Astrocyte of the spinal cord (primary cell): ENCODE data around the gene MYL12B.

Source experiments
- DNase-seq: peaks from one replicate; pipeline ENCODE4 v3.0.0; 2011; ENCODE audit warnings: low read depth, low spot score
- H3K4me3 ChIP-seq: 2 replicates; pipeline ENCODE4 v1.5.1; 2011; ENCODE audit warnings: low read depth, mild to moderate bottlenecking, low read length, moderate library complexity
- in situ Hi-C: cut with HindIII; loops from 2 replicates; pipeline ENCODE4 v1.10.0; 2017; ENCODE audit warnings: low sequenced_read_pairs
- TF ChIP-seq, protein P1 (sequence below): IDR thresholded peaks from 2 replicates; pipeline ENCODE4 v1.5.1; 2012; ENCODE audit warnings: low read depth, mild to moderate bottlenecking, low read length, inconsistent platforms

Gene MYL12B

DNA sequence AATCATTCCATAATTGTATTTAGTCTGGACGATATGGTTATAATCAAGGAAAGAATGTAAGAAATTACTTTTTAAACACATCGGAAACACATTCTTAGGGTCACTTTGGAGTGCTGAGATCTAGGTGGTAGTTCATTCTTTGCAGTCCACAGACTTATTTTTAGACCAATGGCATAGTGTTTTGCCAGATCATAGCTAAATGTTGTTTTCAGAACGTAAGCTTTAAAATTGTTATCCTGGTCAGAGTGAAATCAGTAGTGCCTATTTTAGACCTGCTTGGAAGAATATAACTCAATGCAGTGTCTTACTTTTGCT, 10.0 kb upstream of the MYL12B start:
- in situ Hi-C loops: no loop called here
- DNase-seq: no peak
- no peak overlapping the region for H3K4me3 ChIP-seq
- TF ChIP-seq, protein P1, sequence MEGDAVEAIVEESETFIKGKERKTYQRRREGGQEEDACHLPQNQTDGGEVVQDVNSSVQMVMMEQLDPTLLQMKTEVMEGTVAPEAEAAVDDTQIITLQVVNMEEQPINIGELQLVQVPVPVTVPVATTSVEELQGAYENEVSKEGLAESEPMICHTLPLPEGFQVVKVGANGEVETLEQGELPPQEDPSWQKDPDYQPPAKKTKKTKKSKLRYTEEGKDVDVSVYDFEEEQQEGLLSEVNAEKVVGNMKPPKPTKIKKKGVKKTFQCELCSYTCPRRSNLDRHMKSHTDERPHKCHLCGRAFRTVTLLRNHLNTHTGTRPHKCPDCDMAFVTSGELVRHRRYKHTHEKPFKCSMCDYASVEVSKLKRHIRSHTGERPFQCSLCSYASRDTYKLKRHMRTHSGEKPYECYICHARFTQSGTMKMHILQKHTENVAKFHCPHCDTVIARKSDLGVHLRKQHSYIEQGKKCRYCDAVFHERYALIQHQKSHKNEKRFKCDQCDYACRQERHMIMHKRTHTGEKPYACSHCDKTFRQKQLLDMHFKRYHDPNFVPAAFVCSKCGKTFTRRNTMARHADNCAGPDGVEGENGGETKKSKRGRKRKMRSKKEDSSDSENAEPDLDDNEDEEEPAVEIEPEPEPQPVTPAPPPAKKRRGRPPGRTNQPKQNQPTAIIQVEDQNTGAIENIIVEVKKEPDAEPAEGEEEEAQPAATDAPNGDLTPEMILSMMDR: no peak

DNA sequence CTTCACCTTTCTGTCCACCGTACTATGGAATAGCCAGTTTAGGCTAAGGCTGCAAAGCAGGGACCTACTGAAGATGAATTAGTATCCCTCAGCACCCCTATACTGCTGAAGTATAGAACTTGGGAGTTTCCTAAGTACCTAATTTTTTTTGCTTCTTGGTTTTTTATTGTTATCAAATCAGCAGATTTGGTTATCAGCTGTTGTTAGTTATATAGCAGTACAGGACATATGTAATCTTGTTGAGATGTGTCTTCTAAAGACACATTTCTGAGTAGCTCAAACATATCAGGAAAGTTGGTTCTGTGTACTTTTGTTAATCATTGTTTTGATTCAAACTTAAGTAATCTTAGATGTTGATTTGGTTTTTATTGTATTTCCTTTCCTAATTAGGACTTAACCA, 9.1 kb upstream of the MYL12B start:
- no peak for DNase-seq
- in situ Hi-C loops: no loop called here
- no peak overlapping the region for H3K4me3 ChIP-seq
- TF ChIP-seq, protein P1: no peak

DNA sequence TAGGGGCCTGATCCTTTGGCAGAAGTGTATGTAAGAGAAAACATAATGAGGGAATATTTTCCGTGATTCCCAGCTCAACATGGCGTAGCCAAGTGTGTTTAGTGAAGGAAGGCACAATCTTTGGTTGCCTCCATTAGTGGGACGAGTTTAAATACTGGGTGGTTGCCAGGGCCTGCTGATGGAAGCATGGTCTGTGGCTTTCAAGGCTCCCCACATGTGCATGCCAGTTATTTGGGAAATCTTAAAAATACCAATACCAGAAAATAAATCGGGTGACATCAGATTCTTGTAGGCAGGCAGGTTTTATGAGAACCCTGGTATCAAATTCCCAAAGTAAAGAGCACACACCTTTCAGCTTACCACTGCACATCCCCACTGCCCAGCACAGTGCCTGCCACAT, 7.2 kb upstream of the MYL12B start:
- TF ChIP-seq, protein P1: no peak
- DNase-seq: no peak
- in situ Hi-C loops: no loop called here
- H3K4me3 ChIP-seq: no peak overlapping the region

DNA sequence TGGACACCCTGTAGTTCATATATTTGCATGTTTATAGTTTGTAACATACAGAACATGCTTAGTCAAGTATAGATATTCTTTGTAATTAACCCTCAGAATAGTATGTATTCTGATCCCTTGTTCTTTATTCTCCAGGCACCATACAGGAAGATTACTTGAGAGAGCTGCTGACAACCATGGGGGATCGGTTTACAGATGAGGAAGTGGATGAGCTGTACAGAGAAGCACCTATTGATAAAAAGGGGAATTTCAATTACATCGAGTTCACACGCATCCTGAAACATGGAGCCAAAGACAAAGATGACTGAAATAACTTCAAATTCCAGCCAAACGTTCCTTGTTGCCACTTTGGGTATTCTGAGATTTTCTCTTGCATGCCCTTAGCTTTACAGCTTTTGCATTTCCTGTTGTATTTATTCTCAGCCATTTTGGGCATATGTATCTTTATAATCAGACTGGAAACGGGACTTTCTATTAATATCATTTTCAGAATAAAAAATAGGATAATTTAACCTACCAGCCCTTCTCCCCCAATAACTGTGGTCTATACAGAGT, 6.2 kb upstream of the MYL12B start:
- in situ Hi-C loops: no loop called here

DNA sequence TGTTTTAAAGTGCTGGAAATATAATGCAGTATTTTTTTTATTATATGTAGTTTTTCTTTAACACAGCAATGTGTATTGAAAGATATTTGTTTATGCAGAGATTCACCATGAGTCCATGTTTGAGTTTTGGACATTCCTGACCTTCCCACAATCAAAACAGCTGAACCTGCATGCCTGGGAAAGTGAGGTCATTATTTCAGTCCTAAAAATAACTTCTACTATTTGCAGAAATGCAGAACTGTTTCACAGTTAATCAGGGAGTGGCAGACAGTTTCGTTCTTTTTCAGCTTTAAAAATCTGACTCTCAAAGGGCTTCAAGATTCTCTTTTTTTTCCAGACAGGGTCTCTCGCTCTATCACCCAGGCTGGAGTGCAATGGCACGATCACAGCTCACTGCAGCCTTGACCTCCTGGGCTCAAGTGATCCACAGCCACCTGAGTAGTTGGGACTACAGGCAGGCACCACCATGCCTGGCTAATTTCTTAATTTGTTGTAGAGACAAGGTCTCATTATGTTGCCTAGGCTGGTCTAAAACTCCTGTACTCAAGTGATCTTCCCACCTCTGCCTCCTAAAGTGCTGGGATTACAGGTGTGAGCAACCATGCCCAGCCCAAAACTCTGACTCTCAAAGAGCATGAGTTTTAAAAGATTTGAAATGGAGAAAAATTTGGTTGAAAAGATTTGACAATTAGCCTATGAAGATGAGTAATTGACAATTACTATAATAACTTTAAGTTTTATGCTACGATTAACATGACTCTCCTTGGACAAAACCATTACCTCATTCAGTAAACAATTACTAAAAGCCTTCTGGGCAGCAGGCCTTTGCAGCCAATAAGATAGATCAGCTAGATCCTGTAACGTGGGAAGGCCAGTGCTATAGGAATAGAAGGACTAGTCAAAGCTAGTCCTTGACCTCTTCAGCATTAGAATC, 5.0 kb upstream of the MYL12B start:
- peak; percentile 52 for DNase-seq
- TF ChIP-seq, protein P1: no peak
- in situ Hi-C loops: no loop called here
- H3K4me3 ChIP-seq: no peak overlapping the region

More for the DNA sequence above, 6.2 kb upstream of the MYL12B start:
- DNase-seq: no peak
- H3K4me3 ChIP-seq: no peak overlapping the region
- TF ChIP-seq, protein P1: no peak

DNA sequence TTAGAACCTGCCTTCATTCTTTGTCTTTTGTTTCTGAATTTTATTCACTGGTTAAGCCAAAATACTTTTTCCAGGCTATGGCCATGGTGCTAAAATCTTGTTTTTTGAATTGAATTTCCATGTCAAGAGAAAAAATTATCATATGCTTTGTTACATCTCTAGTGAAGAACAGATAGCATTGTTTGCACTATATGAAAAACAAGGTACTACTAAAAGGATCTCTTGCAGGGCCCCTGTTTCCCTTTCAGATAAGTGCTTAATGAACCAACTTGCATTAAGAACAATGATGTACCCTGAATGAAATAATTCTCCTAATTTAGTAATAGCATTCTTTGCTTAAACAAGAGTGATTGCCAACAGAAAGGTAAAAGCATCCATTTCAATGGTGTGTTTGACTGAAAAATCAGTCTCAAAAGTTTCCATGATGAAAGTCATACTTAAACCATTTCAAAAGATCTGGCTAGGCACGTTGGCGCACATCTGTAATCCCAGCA, 4.3 kb upstream of the MYL12B start:
- in situ Hi-C loops: no loop called here
- H3K4me3 ChIP-seq: no peak overlapping the region
- no peak for DNase-seq
- TF ChIP-seq, protein P1: no peak
